ENCODE results near the gene WDHD1. TPM values are rescaled to one million over a fixed set of nuclear protein-coding genes. Genes with fewer than 3 reads are reported as not detected.

Gene WDHD1
- total RNA-seq, 4 donors from 2014 or later = 1.3 to 3.4 (median 2.3) TPM

DNA sequence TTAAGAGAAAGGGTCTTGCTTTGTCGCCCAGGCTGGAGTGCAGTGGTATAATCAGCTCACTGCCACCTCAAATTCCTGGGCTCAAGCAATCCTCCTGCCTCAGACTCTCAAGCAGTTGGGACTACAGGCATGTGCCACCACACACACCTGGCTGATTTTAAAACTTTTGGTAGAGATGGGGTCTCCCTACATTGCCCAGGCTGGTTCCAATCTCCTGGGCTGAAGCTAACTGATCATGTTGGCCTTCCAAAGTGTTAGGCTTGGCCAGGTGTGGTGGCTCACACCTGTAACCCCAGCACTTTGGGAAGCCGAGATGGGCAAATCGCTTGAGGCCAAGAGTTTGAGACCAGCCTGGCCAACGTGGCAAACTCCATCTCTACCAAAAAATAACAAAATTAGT, 80.4 kb downstream of the WDHD1 start:
- Histone ChIP-seq H3K4me3 (no peak overlapping the region), H3K9me3 (no peaks in the 10 kb centered on the region), H3K36me3 (no peaks in the 10 kb centered on the region), H3K4me1 (no peaks in the 10 kb centered on the region), H3K27ac (no peak overlapping the region), H3K27me3 (no peaks in the 10 kb centered on the region)
- WGBS = 100% methylated on average over 4 of the region's 4 CpGs
- no peak for TF ChIP-seq POLR2AphosphoS5 (IDR thresholded peaks at IDR 0.05)
- TF ChIP-seq, protein P1, sequence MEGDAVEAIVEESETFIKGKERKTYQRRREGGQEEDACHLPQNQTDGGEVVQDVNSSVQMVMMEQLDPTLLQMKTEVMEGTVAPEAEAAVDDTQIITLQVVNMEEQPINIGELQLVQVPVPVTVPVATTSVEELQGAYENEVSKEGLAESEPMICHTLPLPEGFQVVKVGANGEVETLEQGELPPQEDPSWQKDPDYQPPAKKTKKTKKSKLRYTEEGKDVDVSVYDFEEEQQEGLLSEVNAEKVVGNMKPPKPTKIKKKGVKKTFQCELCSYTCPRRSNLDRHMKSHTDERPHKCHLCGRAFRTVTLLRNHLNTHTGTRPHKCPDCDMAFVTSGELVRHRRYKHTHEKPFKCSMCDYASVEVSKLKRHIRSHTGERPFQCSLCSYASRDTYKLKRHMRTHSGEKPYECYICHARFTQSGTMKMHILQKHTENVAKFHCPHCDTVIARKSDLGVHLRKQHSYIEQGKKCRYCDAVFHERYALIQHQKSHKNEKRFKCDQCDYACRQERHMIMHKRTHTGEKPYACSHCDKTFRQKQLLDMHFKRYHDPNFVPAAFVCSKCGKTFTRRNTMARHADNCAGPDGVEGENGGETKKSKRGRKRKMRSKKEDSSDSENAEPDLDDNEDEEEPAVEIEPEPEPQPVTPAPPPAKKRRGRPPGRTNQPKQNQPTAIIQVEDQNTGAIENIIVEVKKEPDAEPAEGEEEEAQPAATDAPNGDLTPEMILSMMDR (IDR thresholded peaks at IDR 0.05) = no peak
- TF ChIP-seq POLR2A (IDR thresholded peaks at IDR 0.05) = no peak
- no peak for TF ChIP-seq EP300 (IDR thresholded peaks at IDR 0.05)
- no peak for DNase-seq (ENCODE audit: low spot score in 2 of 2)

- H3K9me3 ChIP-seq = no peaks in the 10 kb centered on the region
- no peaks in the 10 kb centered on the region for H3K27me3 ChIP-seq
- DNase-seq (ENCODE audit: low spot score in 2 of 2) = no peak
- TF ChIP-seq EP300 (IDR thresholded peaks at IDR 0.05) = no peak
- TF ChIP-seq, protein P1 (IDR thresholded peaks at IDR 0.05) = no peak
- TF ChIP-seq POLR2A (IDR thresholded peaks at IDR 0.05) = no peak
- no peak for TF ChIP-seq POLR2AphosphoS5 (IDR thresholded peaks at IDR 0.05)
- no peak overlapping the region for H3K27ac ChIP-seq
- no peaks in the 10 kb centered on the region for H3K4me1 ChIP-seq
- H3K4me3 ChIP-seq = no peak overlapping the region
- no peaks in the 10 kb centered on the region for H3K36me3 ChIP-seq
- WGBS = 95% methylated on average over 9 of the region's 9 CpGs
Measured at GRCh38 chr14:54944737-54945391, 82.0 kb downstream of the WDHD1 start.

DNA sequence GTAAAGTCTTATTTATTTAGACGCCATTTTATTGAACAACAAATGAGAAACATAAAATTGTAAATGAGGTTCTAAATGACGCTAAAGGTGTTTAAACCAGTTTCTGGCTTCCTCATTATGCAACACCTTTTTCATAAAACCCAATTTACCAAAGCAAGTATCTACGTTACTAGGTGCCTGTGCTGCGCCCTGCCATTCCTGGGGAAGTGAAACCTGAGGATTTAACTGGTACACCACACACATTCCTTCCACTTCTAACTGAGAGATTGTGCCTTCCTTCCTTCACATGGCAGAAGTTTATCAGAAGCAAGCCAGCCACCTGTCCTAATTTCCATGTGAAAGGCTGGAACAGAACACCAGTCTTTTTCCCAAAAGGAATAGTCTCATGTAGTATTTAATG, 84.0 kb downstream of the WDHD1 start:
- no peak overlapping the region for H3K4me3 ChIP-seq
- 90% methylated on average over 4 of the region's 4 CpGs for WGBS

GRCh38 chr14:54936816-54937215, 90.1 kb downstream of the WDHD1 start:
- no peak for TF ChIP-seq POLR2A (IDR thresholded peaks at IDR 0.05)
- TF ChIP-seq, protein P1 (IDR thresholded peaks at IDR 0.05) = no peak
- no peak for TF ChIP-seq EP300 (IDR thresholded peaks at IDR 0.05)
- Histone ChIP-seq H3K9me3 (no peaks in the 10 kb centered on the region), H3K36me3 (no peaks in the 10 kb centered on the region), H3K4me3 (no peak overlapping the region), H3K27ac (no peak overlapping the region), H3K27me3 (no peaks in the 10 kb centered on the region), H3K4me1 (no peaks in the 10 kb centered on the region)
- DNase-seq (ENCODE audit: low spot score in 2 of 2) = no peak
- 95% methylated on average over 1 of the region's 1 CpG for WGBS

More for the DNA sequence above, 84.0 kb downstream of the WDHD1 start:
- DNase-seq (ENCODE audit: low spot score in 2 of 2) = no peak
- Histone ChIP-seq H3K36me3 (no peaks in the 10 kb centered on the region), H3K27me3 (no peaks in the 10 kb centered on the region), H3K27ac (no peak overlapping the region), H3K4me1 (no peaks in the 10 kb centered on the region), H3K9me3 (no peaks in the 10 kb centered on the region)
- no peak for TF ChIP-seq POLR2A (IDR thresholded peaks at IDR 0.05)
- no peak for TF ChIP-seq POLR2AphosphoS5 (IDR thresholded peaks at IDR 0.05)
- no peak for TF ChIP-seq EP300 (IDR thresholded peaks at IDR 0.05)
- TF ChIP-seq, protein P1 (IDR thresholded peaks at IDR 0.05) = no peak

- 97% methylated on average over 5 of the region's 5 CpGs for WGBS
Measured at GRCh38 chr14:54935958-54936357, 90.9 kb downstream of the WDHD1 start.

More at GRCh38 chr14:54935958-54936357, 90.9 kb downstream of the WDHD1 start:
- TF ChIP-seq, protein P1 (IDR thresholded peaks at IDR 0.05) = no peak
- no peak for TF ChIP-seq POLR2A (IDR thresholded peaks at IDR 0.05)
- no peak for TF ChIP-seq EP300 (IDR thresholded peaks at IDR 0.05)
- DNase-seq (ENCODE audit: low spot score in 2 of 2) = no peak
- Histone ChIP-seq H3K9me3 (no peaks in the 10 kb centered on the region), H3K36me3 (no peaks in the 10 kb centered on the region), H3K4me1 (no peaks in the 10 kb centered on the region), H3K27me3 (no peaks in the 10 kb centered on the region), H3K27ac (no peak overlapping the region), H3K4me3 (no peak overlapping the region)
